T-helper 2 cell treated with Interferon-gamma antibody and Interleukin-4, amounts not matched to agents 100 ng/mL and 5 ng/mL, for 36 hours (primary cell): ENCODE data around the gene OMG. TPM values are rescaled to one million over a fixed set of nuclear protein-coding genes. Genes with fewer than 3 reads are reported as not detected.
"Not testable (repeated sequence)": the region's sequence is repeated elsewhere in the genome, so short reads cannot be mapped to it uniquely, and the experiment has no call there.

Source experiments
- intact Hi-C: fragments of 100-400 bp; cut with micrococcal nuclease; formaldehyde crosslinking; loops from one replicate; pipeline ENCODE4 v1.15.1; 2023
- total RNA-seq: library from RNA; stranded (reverse); gene quantifications from 2 replicates; pipeline ENCODE4 v1.2.3, GENCODE V29; 2022

Gene OMG
- total RNA-seq, 1 donor from 2014 or later, result 0.75 TPM

DNA sequence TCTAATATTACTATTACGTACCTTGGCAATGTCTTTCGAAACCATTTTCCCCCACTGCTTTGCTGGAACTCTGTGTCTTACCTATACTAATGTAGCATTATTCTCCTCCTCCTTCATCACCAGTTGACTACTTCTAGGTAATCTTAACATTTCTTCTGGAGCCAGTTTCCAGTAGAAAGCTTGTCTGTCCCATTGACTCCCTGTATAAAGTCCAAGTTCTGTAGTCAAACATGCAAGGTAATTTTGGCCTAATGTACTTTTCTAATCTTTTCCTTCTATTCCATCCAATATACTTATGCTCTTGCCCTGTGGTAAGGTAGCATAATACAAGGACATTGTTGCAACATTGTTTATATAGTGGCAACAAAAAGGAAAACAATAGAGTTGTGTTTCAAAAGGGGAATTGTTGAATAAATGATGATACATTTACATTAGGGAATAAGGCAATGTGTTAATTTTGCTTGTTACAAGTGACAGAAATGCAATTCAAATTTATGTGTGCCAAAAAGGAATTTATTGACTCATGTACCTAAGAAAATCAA, 27.9 kb downstream of the OMG start:
- intact Hi-C loops, result loop anchor here (5.0 kb wide), 1 partner anchor 103 kb away; no protein-coding TSS in a partner anchor

DNA sequence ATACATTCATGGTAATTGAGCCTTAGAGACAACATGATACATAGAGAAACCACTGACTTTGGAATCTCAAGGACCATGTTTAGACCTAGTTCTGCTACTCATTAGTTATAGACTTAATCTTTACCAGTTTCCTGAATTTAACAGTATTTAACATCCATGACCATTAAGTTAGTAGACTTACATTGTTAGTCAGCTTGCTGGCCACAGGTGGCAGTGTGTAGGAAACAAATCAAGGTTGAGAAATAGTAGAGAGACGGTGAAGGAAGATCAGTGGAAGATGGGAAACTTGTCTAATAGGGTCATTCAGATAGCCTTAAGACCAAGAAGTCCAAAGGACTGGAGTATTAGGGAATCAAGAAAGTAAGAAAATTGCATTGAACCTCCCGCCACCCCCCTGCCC, 31.0 kb downstream of the OMG start:
- intact Hi-C loops, result loop anchor here (5.0 kb wide), 1 partner anchor 106 kb away; no protein-coding TSS in a partner anchor

DNA sequence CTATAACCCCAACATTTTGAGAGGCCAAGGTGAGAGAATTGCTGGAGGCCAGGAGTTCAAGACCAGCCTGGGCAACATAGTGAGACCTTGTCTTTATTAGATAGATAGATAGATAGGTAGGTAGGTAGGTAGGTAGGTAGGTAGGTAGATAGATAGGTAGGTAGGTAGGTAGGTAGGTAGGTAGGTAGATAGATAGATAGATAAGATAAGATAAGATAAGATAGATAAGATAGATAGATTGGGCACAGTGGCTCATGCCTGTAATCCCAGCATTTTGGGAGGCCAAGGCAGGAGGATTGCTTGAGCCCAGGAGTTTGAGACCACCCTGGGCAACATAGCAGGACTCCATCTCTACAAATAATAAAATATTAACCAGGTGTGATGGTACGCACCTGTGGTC, 34.1 kb downstream of the OMG start:
- intact Hi-C loops, result not testable (repeated sequence)

DNA sequence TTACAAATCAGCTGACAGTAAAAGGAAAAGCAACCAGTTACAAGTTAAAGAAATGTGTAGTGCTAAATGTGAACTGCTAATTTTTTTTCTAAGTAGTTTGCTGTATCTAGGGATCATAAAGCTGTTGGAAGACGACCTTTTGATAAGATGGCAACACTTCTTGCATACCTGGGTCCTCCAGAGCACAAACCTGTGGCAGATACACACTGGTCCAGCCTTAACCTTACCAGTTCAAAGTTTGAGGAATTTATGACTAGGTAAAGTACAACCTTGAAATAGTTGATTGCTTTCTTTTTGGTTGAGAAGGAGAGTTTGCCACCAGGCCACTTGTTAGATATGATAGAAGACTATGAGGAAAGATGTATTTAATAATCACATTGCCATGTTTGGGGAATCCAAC, 35.4 kb downstream of the OMG start:
- intact Hi-C loops, result no loop called here

DNA sequence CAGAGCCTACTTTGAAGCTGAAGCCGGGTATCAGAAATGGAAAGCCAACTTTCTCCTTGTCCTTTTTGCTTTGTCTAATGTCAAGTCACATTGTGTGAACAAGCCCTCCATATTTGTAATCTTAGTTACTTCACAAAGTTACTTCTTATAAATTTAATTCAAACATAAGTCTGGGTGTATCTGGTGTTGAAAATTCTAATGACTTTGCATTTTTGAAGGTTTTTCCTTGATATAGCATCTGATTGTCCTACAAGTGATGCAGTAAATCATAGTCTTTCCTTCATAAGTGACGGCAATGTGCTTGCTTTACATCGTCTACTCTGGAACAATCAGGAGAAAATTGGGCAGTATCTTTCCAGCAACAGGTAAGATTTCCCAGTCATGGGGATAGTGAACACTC, 36.9 kb downstream of the OMG start:
- intact Hi-C loops, result no loop called here

DNA sequence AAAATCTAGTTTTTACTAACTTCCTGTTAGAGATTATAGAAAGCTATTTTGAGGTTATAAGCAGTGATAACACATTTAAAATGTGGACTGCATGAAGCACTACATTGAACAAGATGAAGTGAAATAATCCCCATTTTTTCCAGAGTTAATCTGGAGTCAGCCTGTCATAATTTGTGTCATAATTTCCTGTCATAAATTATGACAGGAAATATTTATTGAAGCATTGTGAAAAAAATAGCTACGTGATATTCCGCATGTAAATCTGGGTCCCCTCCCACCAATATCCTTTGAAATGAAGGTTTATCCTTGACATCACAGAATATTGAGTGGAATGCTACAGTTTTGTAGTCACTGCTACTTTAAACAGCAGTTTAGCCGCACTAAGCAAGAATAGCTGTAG, 40.1 kb downstream of the OMG start:
- intact Hi-C loops, result no loop called here

DNA sequence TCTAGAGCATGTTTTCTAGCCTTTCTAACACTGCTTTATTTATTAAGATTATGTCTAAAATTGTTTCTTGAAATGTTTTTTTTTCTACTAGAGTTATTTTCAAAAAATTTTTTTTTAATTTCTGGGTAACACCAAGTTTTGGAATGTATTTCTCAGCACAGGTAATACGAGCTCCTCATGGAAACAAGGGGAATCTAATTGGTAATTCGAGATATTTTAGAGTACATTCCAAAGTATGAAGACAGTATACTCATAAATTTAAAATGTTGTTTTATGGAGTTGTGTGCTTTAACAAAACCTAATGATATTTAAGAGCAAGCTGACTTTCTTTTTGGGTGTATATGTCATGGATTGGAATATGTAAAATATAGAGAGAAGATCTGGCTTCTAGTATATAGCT, 42.4 kb downstream of the OMG start:
- intact Hi-C loops, result no loop called here

DNA sequence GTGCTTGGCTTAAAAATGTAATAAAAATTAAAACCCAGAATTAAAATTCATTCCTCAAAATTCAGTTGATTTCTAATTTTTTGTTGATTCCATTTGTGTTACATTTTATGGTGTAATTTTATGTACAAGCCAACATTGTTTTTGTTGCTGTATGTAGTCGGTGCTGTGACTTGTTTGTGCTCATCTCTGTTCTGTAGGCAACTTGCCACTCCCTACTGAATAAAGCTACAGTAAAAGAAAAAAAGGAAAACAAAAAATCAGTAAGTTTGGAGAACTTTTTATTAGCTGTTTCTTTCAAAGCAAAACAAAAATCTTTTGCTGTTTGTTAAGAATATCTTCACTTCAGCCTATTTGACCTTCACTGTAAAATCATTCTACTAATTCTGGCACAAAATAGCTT, 44.3 kb downstream of the OMG start:
- intact Hi-C loops, result no loop called here

DNA sequence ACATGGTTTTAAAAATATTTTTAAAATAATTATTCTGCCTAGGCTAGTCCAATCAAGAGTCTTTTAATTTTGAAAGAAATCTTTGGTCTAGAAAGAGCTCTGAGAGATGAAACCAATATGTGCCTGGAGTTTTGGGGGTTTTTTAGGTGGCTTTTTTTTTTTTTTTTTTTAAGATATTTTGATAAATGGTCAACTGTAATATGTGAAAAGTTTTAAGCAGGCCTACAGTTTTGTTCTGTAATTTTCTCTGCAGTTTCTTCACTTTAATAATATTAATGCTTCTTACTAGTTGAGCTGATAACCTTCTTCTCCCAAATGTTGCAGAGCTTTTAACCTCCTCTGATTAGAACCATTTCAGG, 45.1 kb downstream of the OMG start:
- intact Hi-C loops, result no loop called here

DNA sequence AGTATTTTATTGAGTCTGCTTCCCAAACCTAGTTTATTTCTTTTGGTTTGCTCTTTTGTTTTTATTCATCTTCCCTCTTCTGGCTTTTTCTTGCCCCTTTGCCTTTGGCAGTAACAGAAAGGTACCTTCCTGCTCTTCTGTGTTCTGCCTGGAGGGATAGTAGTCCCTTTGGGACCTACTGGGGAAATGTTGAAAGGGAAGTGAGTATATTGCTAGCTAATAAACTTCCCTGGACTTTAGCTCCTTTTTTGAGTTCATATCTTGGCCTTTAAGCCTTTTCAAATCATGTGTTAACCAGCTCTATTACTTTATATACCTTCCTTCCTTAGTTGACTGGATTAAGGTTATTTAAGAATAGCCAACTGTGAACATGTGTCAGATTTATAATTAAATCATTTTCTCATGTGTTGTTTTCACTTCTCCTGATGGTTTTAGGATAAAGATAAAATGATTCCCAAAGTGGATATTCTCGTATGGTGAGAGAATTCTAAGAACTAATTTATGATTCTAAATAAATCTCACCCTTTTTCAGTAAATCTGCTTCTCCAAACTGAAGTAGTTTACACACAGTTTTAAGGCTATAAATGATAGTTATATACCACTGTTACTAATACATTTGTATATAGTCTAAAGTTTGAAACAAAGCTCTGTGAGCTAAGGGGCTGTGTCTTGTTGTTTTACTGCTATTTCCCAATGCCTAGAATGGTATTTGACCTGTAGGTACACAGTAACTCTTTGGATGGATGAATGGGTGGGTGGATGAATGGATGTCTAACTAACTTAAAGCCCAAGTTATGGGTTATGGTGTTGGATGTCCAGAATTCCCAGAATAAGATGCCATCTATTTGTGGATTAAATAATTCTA, 45.7 kb downstream of the OMG start:
- intact Hi-C loops, result no loop called here

DNA sequence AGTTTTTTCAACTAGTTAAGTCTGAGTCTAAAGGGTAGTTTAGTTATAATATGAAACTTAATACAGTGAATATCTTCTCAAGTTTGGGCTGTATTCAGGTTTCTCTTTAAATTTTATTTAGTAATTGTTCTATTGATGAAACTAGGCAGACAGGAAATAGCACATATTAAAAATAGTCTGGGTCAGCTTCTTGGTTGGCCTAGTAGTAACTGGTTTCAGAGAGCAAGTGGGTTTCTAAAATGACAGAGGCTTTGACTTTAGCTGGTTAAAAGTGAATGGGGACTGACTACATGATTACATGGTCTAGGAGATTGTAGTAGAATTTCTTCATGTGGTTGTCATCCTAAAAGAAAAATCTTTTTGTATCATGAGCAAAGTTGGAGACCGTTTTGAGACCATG, 46.8 kb downstream of the OMG start:
- intact Hi-C loops, result no loop called here

DNA sequence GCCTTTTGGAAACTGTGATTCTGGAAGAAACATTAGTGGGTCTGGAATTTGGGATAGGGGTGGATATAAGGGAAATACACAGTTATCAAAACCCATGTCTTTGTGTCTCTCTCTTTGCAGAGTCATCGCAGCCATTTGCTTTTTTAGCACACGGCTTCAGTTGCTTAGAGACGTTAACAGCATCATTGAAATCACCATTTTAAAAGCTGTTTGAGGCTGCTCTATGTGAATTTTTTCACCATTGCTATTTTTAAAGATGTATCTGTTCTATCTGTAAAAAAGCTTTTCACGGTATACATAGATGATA, 47.3 kb downstream of the OMG start:
- intact Hi-C loops, result no loop called here

DNA sequence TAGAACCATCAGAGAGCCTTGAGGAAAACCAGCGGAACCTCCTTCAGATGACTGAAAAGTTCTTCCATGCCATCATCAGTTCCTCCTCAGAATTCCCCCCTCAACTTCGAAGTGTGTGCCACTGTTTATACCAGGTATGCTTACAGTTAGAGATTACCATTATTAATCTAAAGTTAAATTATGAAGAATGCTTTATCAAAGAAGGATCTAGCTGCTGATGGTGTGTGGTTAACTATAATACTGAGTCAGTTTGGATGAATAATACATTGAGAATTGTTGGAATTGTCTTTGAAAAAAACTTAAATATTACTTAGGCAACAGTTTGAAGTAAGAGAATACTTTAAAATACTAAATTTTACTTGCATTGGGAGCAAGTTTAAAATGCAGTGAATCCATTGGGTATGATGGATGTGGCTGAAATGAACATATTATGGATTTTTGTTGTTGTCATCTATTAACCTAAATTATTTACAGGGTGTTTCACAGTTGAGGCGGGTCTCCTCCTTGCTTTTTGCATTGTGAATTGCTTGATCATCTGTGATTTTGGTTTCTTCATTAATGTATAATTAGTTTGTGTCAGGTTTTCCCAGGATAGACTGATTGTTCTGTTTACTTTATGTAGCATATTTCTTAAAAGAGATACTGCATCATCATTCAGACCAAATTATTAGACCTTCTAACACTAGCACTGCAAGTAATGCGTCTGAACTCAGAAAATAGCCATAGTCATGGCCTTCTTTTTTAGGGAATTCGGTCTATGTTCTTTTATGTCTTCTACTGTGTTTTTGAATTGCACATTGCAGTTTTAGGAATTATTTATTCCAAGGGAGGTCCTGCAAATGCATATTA, 47.8 kb downstream of the OMG start:
- intact Hi-C loops, result no loop called here

Other genes starting within 250 kb of the OMG start
- 24.2 and 24.4 TPM in 2 replicates for gene NF1, start 202.3 kb downstream of the OMG start, total RNA-seq
- gene EVI2B, start 16.8 kb upstream of the OMG start, total RNA-seq, result 63.9 and 65.2 TPM in 2 replicates
- 32.0 and 34.1 TPM in 2 replicates for gene EVI2A, start 24.4 kb upstream of the OMG start, total RNA-seq
- 28.5 and 28.6 TPM in 2 replicates for gene RAB11FIP4, start 94.4 kb upstream of the OMG start, total RNA-seq